Parathyroid adenoma (tissue), 2 donors: Measurements from ENCODE around the gene CEP120.
"Not testable (repeated sequence)": the region's sequence is repeated elsewhere in the genome, so short reads cannot be mapped to it uniquely, and the experiment has no call there.

Experiments used
- H2AFZ ChIP-seq: fragments of 300-600 bp; sonication (generic); one replicate; pipeline ENCODE4 v1.7.0; 2017; ENCODE audit warnings: antibody characterized with exemption, mild to moderate bottlenecking
- H3K27ac ChIP-seq: fragments of 300-600 bp; sonication (generic); one replicate; pipeline ENCODE4 v1.7.0; 2017
- H3K27me3 ChIP-seq: fragments of 300-600 bp; sonication (generic); one replicate; pipeline ENCODE4 v1.7.0; 2017; ENCODE audit warnings: low read length; ENCODE audit not compliant: control insufficient read depth, insufficient read depth
- H3K36me3 ChIP-seq: fragments of 300-600 bp; sonication (generic); one replicate; pipeline ENCODE4 v1.7.0; 2017; ENCODE audit warnings: low read length; ENCODE audit not compliant: control insufficient read depth, insufficient read depth
- H3K4me1 ChIP-seq: fragments of 300-600 bp; sonication (generic); one replicate; pipeline ENCODE4 v1.7.0; 2017; ENCODE audit warnings: control low read depth
- H3K4me2 ChIP-seq: fragments of 300-600 bp; sonication (generic); one replicate; pipeline ENCODE4 v1.7.0; 2017; ENCODE audit warnings: low read length
- H3K4me3 ChIP-seq: fragments of 300-600 bp; sonication (generic); one replicate; pipeline ENCODE4 v1.7.0; 2017; ENCODE audit warnings: low read depth, low read length
- H3K79me2 ChIP-seq: fragments of 300-600 bp; sonication (generic); one replicate; pipeline ENCODE4 v1.7.0; 2017; ENCODE audit warnings: control low read depth
- H3K9ac ChIP-seq: fragments of 300-600 bp; sonication (generic); one replicate; pipeline ENCODE4 v1.7.0; 2017; ENCODE audit warnings: mild to moderate bottlenecking
- H3K9me3 ChIP-seq: fragments of 300-600 bp; sonication (generic); one replicate; pipeline ENCODE4 v1.7.0; 2017; ENCODE audit warnings: low read length; ENCODE audit not compliant: control insufficient read depth
- TF ChIP-seq, protein P1 (sequence below): fragments of 300-600 bp; sonication (generic); IDR thresholded peaks from one replicate; pipeline ENCODE4 v1.7.0; 2017; ENCODE audit warnings: antibody characterized with exemption, mild to moderate bottlenecking
- donor health status: primary hyperparathyroidism.

CEP120 gene

DNA sequence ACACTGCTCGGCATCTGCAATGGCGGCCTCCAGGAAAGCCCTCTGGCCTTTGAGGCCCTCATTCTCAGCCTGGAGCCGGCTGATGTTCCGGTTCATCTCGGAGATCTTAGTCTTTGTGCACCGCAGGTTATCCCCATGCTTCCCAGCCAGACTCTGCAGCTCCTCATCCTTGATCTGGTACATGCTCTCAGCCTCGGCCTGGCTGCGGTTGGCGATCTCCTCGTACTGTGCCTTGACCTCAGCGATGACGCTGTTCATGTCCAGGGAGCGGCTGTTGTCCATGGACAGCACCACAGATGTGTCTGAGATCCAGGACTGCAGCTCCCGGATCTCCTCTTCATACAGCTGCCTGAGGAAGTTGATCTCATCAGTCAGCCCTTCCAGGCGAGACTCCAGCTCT lies 21.9 kb downstream of the CEP120 start:
- Histone ChIP-seq H3K36me3 (no peaks in the 10 kb centered on the region), H3K4me3 (no peak overlapping the region), H3K9me3 (no peaks in the 10 kb centered on the region), H3K27ac (no peak overlapping the region), H3K4me2 (no peak overlapping the region), H3K4me1 (no peaks in the 10 kb centered on the region), H2AFZ (no peak overlapping the region), H3K9ac (no peak overlapping the region), H3K27me3 (no peaks in the 10 kb centered on the region), H3K79me2 (no peaks in the 10 kb centered on the region)
- TF ChIP-seq, protein P1, sequence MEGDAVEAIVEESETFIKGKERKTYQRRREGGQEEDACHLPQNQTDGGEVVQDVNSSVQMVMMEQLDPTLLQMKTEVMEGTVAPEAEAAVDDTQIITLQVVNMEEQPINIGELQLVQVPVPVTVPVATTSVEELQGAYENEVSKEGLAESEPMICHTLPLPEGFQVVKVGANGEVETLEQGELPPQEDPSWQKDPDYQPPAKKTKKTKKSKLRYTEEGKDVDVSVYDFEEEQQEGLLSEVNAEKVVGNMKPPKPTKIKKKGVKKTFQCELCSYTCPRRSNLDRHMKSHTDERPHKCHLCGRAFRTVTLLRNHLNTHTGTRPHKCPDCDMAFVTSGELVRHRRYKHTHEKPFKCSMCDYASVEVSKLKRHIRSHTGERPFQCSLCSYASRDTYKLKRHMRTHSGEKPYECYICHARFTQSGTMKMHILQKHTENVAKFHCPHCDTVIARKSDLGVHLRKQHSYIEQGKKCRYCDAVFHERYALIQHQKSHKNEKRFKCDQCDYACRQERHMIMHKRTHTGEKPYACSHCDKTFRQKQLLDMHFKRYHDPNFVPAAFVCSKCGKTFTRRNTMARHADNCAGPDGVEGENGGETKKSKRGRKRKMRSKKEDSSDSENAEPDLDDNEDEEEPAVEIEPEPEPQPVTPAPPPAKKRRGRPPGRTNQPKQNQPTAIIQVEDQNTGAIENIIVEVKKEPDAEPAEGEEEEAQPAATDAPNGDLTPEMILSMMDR = no peak

DNA sequence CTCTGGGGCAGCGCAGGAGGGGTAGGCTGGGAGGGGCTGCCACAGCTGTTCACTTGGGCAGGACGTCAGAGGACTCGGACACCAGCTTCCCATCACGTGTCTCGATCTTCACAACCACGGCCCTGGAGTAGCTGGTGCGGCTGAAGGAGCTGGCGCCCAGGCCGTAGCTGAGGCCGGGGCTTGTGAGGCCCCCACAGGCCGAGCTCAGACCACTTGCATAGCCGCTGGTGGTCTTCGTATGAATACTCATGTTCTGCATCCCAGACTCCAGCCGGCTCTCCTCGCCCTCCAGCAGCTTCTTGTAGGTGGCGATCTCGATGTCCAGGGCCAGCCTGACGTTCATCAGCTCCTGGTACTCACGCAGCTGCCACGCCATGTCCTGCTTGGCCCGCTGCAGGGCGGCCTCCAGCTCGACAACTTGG lies 22.3 kb downstream of the CEP120 start:
- not testable (repeated sequence) for H3K4me1 ChIP-seq, H3K27ac ChIP-seq, H3K9ac ChIP-seq, H3K4me3 ChIP-seq, H3K4me2 ChIP-seq, H2AFZ ChIP-seq, H3K36me3 ChIP-seq, H3K79me2 ChIP-seq, H3K27me3 ChIP-seq, H3K9me3 ChIP-seq

- Histone ChIP-seq H3K9ac (no peak overlapping the region), H3K4me3 (no peak overlapping the region), H2AFZ (no peak overlapping the region), H3K36me3 (no peaks in the 10 kb centered on the region), H3K9me3 (no peaks in the 10 kb centered on the region), H3K27me3 (no peaks in the 10 kb centered on the region), H3K27ac (no peak overlapping the region), H3K79me2 (no peaks in the 10 kb centered on the region), H3K4me1 (no peaks in the 10 kb centered on the region), H3K4me2 (no peak overlapping the region)
- TF ChIP-seq, protein P1 = no peak
These were observed 25.0 kb downstream of the CEP120 start for GRCh38 chr5:123398058-123398733.

GRCh38 chr5:123397538-123397937 lies 25.7 kb downstream of the CEP120 start:
- Histone ChIP-seq H3K27me3 (no peaks in the 10 kb centered on the region), H3K79me2 (no peaks in the 10 kb centered on the region), H3K4me2 (no peak overlapping the region), H3K9ac (no peak overlapping the region), H3K4me1 (no peaks in the 10 kb centered on the region), H3K4me3 (no peak overlapping the region), H3K27ac (no peak overlapping the region), H3K9me3 (no peaks in the 10 kb centered on the region), H3K36me3 (no peaks in the 10 kb centered on the region), H2AFZ (no peak overlapping the region)
- TF ChIP-seq, protein P1 = no peak

GRCh38 chr5:123391009-123391408 lies 32.2 kb downstream of the CEP120 start:
- H3K36me3 ChIP-seq = no peaks in the 10 kb centered on the region

More at GRCh38 chr5:123391009-123391408, 32.2 kb downstream of the CEP120 start:
- TF ChIP-seq, protein P1 = no peak
- Histone ChIP-seq H3K9ac (no peak overlapping the region), H3K4me2 (no peak overlapping the region), H3K79me2 (no peaks in the 10 kb centered on the region), H3K4me1 (no peaks in the 10 kb centered on the region), H3K27ac (no peak overlapping the region), H2AFZ (no peak overlapping the region), H3K9me3 (no peaks in the 10 kb centered on the region), H3K27me3 (no peaks in the 10 kb centered on the region), H3K4me3 (no peak overlapping the region)
